Measurements from ENCODE around the gene PDE2A.

The PDE2A gene

DNA sequence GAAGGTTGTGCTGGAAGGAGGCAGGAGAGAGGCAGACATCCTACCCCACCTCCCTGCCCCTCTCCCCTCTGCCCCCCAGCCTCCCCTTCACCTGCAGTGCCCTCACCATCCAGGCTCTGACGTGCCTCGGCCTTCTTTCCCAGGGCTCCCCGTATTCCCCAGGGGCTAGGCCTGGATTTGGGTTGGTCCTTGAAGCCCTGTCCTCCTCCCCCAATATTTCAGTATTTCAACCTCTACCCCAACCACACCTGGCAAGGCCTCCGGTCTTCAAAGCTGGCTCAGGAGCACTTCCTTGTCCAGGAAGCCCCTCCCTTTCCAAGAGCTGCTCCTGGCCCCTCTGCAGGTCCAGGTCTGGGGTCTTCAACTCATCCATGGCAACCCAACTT lies 8.6 kb upstream of the PDE2A start:
- DNase-seq = no peak

DNA sequence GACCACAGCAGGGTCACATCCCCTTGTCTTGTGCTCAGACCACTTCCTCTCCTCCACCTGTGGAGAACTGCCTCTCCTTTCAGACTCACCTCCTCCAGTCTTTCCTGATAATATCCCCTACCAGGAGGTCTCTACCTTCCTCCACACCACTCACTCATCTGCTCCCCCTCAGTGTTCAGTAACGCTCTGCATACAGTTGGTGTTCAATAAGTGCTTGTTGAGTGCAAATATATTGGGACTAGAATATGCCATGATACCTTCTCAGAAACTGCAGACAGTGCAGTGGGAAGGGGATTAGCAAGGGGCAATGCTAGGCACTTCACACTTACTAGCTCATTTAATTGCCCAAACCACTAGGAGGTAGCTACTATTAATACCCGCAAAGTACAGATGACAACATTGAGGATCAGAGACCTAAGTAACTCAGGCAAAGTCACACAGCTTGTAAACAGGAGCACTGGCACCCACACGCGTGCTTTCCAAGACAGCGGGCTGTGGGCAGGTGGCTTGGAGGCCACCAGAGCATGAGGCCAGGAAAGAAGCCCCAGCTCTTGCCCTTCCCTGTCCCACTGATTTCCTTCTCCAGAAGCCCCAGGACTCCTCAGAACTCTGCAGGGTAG lies 8.1 kb upstream of the PDE2A start:
- DNase-seq = no peak

DNA sequence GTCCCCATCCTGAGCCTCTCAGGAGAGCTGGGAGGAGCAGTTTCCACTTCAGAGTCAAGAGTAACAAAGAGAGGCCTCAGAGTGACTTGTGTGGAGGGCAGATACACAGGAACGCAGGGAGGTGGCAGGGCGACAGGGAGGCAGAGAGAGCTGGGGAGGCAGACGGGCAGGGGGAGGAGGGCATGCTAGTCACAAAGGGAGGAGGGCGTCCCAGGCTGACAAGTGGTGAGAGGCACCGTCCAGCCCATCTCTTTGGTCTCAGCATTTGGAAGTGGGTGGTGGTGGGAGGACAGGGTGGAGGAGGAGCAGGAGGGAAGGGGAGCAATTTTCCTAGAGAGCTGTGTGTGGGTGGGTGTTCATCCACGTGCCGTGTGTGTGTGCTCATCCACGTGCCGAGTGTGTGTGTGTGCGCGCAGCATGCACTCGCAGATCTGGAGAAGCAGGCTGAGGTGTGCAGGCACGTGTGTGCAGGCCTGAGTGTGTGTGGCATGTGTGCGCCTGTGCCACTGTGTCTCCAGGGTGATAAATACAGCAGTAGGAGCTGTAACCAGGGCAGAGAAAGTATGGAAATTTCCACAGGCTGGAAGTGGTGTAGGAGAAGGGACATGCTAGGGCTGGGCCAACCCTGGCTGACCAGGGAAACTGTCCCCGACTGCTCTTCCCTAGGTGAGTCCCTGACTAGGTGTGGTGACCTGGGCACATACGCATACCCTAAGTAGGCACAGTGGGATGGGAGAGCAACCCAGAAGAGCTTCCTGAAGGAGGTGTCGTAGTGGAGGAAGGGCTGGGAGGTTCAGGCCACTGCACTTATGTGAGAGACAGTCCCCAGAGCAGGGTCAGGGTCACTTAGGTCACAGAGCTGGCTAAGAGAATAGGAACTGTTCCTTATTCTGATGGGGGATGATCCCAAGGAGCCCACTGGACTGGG lies 7.3 kb upstream of the PDE2A start:
- DNase-seq = no peak

DNA sequence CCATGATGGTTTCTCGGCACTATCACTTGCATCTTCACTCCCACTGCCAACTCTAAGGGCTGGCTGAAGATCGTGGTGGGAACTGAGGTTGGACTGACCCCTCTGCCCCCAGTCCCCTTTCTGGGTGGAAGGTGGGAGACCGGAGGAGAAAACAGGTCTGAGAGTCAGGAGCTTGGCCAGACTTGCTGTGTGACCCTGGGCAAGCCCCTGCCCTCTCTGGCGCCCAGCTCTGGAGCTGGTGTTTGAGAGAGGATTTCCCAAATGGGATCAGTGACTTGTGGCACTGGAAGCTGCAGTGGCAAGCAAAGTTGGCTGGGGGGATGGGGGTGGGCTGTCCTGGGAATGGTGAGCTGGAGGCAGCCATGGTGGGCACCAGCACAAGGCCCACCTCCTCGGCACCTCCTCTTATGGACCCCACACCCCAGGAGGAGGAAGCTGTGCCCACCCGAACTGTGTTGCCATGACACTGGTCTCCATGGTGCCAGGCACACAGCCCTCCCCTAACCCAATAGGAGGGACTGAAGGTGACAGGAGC lies 6.5 kb upstream of the PDE2A start:
- no peak for DNase-seq

DNA sequence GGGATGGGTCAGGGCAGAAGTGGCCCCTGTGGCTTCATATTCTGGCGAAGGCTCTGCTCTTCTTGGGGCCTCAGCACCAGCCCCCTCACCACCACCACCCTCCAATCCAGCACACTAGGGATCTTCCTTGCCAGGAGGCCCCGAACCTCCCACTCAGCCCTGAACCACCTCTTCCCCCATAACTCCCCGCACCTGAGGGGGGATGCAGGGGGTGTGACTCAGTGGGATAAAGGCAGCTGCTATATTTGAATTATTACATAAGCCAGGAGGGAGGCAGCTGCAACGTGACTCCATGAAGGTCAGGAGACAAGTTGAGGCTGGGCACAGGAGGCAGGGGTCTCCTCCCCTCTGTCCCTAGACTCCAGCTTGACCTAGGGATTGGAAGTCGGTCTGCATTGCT lies 5.6 kb upstream of the PDE2A start:
- DNase-seq = no peak

DNA sequence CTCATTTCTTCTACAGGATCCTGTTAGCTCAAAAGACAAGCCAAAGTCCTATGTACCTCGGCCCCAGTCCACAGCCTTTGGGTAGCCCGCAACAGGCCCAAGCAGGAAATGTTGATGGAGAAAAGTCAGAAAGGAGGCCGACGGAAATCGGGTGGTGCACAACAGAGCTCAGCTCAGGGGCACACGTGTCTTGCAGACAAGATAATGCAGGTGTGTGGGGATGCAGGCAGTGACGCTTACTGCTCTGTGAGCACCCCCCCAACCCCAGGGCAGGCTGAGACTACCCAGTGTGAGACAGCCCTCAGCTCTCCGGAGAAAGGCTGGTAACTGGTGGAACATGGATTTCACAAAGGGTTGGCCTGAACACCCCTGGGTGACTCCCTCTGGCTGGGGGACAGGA lies 4.3 kb upstream of the PDE2A start:
- no peak for DNase-seq

DNA sequence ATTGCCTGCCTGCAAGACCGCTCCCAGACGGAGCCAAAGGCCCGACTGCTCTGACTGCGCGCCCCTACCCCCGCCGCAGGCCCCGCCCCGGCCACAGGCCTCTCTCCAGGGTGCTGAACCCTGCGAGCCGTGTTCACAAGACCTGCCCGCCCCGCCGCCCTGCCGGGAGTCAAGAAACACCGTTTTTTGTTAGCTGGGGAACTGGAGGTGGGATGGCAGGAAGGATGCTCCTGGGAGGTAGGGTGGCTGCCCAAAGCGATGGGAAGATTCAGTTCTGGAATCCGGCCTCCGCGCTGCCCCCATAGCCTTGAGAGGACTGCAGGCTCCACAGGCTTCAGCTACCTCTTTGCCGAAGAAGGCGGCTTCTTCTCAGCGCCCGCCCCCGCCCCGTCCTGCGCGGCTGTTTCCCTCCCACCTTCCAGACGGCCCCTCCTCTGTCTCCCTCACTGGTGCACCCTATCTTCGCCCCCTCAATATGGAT lies 2.7 kb upstream of the PDE2A start:
- peak; percentile 58 to 60 for DNase-seq

DNA sequence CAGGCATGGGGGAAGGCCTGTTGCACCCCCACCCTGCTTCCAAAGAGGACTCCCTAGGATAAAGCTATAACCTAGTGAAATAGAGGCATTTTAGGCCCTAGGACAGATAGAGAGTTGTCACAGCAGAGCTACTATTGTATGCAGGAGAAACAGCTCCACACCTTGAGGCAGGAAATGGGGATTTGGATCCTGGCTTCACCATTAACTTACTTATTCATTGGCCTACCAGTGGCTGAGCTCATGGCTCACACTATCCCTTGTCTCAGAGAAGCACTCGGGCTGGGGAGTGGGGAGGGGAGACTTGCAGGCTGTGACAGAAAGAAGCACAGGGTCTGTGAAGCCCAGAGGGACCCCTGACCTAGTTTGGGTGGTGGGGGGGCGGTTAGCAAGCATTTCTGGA lies 999 bp upstream of the PDE2A start:
- DNase-seq = no peak

DNA sequence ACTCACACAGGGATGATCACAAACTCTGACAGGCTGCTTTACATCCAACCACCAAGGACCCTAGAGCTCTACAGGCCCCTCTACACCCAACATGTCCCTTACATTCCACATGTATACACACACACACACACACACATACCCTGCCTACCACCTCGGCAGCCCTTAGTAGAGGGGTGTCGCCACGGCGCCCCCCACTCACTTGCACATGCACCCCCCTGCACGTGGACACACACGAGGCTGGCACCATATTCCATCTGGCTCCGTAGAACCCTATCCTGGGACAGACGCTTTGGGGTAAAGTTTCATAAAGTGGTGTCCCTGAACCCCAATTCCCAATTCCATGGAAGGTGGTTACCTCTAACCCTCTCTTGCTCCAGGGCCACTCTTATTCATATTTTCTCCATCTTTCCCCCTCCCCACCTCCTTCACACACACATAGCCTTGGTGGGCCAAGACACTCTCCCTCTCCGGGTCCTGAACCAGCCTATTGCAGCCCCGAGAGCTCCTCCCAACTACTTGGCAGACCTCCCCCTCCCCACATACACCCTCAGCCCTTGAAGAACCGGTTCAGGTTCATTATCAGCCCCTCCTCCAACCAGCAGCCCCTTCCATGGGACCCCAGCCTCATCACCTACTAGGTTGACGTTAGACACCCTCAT lies 809 bp downstream of the PDE2A start:
- DNase-seq = no peak

DNA sequence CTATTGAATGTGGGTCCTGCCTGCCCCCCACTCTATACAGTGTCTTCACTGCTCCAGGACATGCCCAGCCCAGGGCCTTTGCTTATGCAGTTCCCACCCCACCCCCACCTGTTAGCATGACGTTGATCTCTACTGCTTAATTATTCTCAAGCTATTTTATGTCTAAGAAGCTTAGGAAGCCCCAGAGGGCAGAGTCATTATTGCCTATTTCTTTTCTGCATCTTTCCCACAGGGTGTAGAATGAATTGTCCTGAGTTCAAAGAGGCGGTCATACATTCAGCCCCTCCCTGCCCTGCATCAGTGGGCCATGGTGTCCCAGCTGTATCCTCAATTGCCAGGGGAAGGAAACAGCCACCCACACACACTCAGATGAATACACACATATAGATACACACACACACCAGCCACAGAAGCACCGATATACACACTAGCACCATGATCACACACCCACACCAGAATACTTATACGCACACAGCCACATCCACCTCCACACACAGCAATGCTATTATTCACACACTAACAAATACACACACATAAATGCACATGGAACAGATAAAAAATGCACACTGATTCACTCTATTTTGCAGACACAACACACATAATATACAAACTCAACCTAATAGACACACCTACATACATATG lies 1.5 kb downstream of the PDE2A start:
- no peak for DNase-seq

DNA sequence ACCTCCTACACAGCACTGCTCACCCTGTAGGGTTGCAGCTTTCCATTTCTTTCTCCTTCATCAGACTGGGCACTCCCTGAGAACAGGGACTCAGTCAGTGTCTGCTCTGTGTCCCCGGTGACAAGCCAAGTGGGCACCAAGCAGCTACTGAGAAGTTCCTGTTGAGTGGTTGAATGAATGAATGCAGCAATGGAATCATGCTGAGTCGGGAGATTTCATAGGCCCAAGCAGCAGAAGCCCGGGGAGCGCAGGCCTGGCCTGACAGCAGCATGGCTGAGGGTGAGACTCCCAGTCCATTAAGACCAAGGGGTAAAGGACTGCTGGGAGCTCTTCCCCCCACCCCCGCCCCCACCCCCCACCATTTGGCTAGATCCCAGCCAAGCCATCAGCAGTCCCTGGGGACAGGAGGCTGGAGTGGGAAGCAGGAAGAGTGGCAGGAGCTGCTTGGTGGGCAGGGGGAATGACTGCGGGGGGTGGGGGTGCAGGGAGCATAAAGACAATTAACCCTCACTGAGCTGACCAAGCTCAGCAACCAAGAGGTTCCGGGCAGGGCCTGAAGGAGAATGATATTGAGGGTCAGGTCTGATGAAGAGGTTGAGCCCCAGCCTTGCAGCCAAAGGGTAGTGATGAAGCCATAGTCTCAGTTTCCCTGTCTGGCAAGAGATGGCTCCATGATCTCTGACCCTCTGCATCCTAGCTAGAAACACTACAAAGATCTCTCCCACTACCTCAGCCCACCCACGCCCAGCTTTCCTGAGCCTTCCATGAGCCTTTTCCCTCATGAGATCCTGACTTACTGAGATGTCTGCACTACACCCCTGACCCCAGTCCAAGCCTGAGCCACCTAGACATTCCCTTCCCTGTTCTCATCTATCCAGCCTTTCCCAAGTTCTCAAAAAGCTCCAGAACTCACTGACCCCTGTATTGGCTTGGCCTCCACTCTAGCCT lies 2.8 kb downstream of the PDE2A start:
- no peak for DNase-seq

DNA sequence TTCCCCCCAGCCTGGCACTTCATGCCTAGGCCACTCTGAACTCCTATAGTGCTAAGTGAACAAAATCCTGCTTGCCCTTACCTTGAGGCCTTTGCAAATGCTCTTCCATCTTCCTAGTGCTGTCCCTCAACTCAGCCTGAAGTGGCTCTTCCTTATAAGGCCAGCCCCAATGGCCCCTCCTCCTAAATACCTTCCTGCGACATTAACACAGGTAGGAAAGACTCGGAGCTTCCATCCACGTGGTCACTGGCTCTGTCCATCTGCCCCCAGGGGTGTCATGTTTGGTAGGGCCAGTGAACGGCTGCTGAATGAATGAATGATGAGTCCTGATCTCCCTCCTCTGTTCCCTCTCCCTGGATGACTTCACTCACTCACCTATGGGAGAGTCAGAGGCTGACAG lies 4.2 kb downstream of the PDE2A start:
- no peak for DNase-seq

DNA sequence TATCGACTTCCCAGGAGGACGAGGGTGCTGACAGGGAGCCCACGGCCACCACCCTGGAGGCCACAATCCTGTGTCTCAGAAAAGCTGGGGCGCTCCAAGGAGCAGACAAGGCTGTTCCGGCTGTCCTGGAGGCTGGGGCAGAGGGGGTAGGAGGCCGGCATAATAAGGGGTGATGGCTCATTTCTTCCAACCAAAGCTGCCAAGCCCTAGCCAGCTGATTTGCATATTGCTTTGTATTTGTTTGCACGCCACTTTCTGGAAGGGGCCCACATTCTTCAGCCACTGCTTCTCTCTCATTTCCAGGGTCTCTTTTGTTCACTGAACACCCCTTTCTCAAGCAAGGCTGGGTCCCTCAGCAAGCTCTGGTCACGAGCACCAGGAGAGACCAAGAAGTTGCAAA lies 4.7 kb downstream of the PDE2A start:
- no peak for DNase-seq

DNA sequence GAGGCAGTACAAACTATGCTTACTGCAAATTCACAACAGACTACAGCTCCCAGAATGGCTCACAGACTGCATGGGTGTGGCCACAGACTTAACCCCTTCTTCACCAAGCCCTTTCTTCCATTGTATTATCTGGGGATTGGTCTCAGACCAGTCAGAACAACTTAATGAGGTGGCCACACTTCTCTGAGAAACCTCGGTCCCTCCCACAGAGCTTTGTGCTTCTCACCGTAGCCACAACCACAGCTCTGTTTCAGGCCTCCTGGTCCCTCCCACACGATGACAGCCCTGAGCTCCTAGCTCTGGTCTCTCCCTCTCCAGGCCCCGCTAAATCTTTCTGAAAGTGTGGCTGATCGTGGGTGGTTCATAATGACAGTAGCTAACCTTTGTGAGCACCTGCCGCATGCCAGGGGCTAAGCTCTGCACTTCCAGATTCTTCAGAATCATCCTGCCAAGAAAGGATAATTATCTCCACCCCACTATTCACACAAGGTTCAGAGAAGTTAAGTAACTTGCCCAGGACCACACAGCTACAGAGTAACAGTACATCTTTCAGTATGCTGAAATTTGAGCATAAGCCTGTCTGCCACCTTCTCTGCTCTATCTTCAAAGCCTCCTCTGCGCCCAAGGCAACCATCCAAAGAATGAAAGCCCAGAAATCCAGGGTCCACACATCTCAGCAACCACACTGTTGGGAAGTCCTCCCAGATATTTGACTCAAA lies 5.4 kb downstream of the PDE2A start:
- DNase-seq = no peak

DNA sequence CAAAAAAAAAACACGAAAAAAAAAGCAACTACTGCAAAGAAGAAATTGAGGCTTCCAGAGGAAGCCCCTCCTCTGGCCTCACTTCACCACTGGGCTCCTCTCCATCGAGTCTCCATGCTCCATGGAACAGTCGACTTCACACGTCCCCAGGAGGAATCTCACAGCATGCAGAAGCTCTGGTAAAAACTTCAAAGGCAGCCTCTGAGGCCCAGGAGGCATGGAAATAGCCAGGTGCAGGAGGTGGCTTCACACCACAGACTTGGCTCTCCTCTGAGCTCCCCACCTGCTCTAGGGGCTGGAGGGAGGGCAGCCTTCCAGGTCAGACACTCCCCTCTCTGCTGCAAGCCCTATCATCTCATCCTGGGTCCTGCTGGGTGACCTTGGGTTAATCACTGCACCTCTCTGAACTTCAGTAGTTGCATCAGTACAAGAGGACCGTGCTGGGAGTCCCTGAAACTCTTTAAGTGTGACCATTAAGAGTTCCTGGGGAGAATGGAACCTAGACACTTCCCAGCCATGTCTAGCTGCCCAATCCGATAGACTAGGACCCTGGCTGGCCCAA lies 8.2 kb downstream of the PDE2A start:
- no peak for DNase-seq

DNA sequence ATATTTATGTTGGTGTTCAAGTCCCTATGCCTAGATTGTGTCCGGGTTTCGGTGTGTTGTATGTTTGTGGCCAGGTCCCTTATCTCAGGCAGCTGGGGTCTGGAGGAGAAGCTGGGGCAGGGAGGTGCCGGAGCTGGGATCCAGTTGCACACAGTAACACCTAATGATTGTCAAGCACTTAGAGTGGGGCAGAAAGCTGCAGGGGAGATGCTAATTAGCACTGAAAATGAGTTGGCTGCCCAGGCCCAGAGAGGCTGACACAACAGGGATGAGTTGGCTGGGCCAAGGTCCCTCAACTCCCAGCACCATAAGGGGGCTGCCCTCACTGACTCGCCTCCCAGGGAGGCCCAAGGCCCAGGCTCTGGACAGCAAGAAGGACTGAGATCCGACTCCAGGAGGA lies 12.2 kb downstream of the PDE2A start:
- no peak for DNase-seq

DNA sequence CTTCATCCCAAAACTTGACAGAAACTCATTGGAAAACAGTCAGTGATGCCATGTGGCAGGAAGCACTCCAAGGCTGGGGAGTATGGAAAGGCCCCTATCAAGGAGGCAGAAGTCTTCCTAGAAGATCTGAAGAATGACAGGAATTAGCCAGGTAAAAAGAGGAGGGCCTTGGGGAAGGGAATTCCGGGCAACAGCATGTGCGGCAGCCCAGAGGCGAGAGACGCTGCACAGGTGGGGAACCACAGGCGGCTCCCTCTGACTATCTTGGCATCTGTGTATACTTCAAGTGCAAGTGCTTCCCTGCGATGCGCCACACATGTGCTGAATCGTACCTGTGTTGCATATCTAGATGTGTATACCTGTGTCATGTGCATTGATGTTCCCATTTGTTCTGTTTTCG lies 12.7 kb downstream of the PDE2A start:
- DNase-seq = no peak

DNA sequence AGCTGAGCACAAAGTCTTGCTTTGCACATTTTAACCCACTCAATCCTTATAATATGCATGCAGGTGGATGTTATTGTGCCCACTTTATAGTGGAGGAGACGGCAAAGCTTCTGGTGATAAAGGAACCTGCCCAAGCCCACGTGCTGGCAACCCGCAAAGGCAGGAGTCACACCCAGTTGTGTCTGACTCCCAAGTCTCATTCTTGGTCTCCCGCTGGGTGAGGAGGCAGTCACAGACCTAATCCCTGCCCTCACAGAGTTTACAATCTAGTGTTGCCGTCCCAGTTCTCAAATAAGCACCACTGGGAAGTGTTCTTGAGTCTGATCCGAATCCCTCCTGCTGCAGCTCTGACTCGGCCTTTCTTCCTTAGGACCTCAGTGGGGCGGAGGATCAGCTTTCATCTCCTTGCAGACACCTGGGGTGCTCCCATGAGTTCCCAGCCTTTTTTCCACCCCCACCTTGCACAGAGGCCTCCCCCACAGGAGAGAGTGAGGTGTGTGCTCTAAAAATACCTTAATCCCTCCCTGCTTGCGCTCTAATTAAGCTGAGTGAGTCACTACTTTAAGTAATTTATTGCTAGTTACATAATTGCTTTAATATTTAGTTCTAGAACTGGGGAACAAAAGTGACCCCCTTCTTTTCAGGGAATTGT lies 15.1 kb downstream of the PDE2A start:
- DNase-seq = no peak

DNA sequence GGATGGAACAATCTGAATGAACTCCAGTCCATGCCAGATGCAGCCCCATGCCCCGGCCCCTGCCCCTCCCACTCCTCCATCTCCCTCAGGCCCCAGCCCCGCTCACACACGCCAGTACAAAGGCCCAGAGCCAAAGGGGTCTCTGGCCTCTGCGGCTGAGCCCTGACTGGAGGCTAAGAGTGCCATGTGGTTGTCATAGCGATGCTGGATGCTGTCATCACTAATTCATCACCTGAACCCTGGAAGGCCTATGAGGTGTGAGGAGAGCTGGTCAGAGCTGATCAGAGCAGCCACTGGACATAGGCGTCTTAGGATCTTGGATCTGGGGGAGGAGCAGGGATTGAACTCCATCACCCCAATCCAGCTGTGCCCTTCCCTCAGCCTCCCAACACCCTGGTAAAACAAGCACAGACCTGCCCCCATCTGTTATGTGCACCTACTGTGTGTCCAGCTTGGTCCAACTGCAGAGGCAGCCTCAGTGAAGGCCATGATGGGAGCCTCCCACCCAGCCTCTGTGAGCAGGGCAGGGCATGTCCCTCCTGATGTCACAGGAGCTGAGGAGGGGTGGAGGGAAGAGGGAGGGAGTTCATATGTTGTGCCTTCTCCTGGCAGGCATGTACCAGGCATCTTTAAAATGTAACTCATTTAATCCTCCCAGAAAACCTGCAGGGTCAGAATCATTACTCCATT lies 16.7 kb downstream of the PDE2A start:
- no peak for DNase-seq
